Psoas muscle (tissue), 8 donors: ENCODE data around the gene CDS1. TPM values are rescaled to one million over a fixed set of nuclear protein-coding genes. Genes with fewer than 3 reads are reported as not detected.

ENCODE experiments used
- ATAC-seq, 4 donors: fragments of 200-7000 bp; cut with Tn5 transposase; one replicate each; pipeline ENCODE4 v1.9.1; 2020; ENCODE audit warnings: moderate library complexity in 3 of 4, mild to moderate bottlenecking in 2 of 4
- DNase-seq, 2 donors: peaks; one replicate each; pipeline ENCODE4 v3.0.0-alpha.2; 2020
- H3K27ac ChIP-seq: fragments of 200-600 bp; one replicate; pipeline ENCODE4 v1.8.0; 2022
- H3K27me3 ChIP-seq, 3 donors: fragments of 200-600 bp in 1 of 3; one replicate each; pipeline versions ENCODE4 v1.6.1 to v1.8.0; 2013 to 2022; ENCODE audit warnings: low read length in 2 of 3, mild to moderate bottlenecking in 2 of 3, moderate library complexity in 1 of 3; ENCODE audit not compliant: insufficient read depth in 3 of 3
- H3K36me3 ChIP-seq, 2 donors: fragments of 200-600 bp in 1 of 2; one replicate each; pipeline versions ENCODE4 v1.6.1 to v1.8.0; 2013 to 2022; ENCODE audit warnings: low read depth in 1 of 2, mild to moderate bottlenecking in 1 of 2, moderate library complexity in 1 of 2; ENCODE audit not compliant: insufficient read depth in 1 of 2
- H3K4me1 ChIP-seq: fragments of 200-600 bp; one replicate; pipeline ENCODE4 v1.8.0; 2022
- H3K4me3 ChIP-seq: fragments of 200-600 bp; one replicate; pipeline ENCODE4 v1.8.0; 2022; ENCODE audit warnings: mild to moderate bottlenecking
- H3K9me3 ChIP-seq: fragments of 200-600 bp; one replicate; pipeline ENCODE4 v1.8.0; 2022
- WGBS, 3 donors: extraction: QIAGEN DNeasy Blood & Tissue Kit; methylation state at CpG; one replicate each; pipeline versions ENCODE4 v1.1.6 to v1.1.7; 2013; 5-methylcytosine and 5-hydroxymethylcytosine counted together
- intact Hi-C, 2 donors: fragments of 100-400 bp; cut with DNase I; formaldehyde crosslinking; loops; one replicate each; pipeline versions ENCODE4 v1.11.0 to v1.14.2; 2022
- polyA plus RNA-seq, 3 donors: library from polyadenylated mRNA; stranded (reverse); fragments of 200-250 nt; gene quantifications; one replicate each; pipeline ENCODE4 v1.2.3, GENCODE V29; 2013
- total RNA-seq, 4 donors: library from RNA; stranded (reverse); fragmentation: NEBNext Ultra II Directional in 2 of 4; extraction: Animal tissue kit (Norgen Biotek cat#: 25700) in 2 of 4; gene quantifications; one replicate each; pipeline versions ENCODE4 v1.2.1 to v1.2.4, GENCODE V29; 2021 to 2023
- TF ChIP-seq, protein P1 (sequence below): fragments of 200-600 bp; IDR thresholded peaks from one replicate; pipeline ENCODE4 v1.8.0; 2022; ENCODE audit warnings: antibody characterized with exemption
- donor health status: healthy with polysubstance abuse.
- donor health status: DM: no; HTN: no; CAD: no; lungs with moderate emphysema.
- donor health status: Bipolar disorder and iron deficiency.
- donor health status: healthy.
- donor health status: DM: yes; HTN: yes; CAD: no.
- donor health status: DM: no; HTN: no; CAD: no.
- donor health status: DM: no; HTN: no; CAD: no.
- donor health status: DM: yes; HTN: yes; CAD: no.

CDS1 gene
- total and polyA plus RNA-seq, 7 donors, result 0.03 to 0.37 (median 0.04) TPM; not detected in 1

DNA sequence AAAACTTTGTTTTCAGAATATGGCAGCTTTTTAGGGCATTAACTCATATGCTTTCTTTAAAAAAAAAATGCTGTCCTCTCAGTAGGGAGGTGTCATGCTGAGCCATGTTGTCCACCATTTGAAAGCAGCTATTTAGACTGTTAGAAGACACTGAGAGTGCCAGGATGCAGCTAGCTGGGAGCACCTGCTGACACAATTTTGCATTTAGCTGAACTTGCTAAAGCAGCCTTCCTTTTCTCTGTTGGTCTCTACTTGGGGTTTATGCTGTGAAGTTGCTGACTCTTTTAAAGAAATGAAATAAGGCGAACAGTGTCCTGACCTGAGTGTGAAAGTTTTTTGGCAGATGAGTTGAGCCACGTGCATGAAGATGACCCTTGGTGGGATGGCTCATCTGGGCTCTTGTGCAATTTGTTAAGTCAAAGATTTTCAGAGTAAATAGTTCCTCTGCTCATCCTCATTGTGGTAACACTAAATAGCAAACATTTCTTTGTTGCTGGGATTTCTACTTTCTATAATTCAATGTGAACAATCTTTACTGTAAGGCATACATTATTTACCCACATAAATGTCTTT is 64.5 kb downstream of the CDS1 start:
- no peak for ATAC-seq

DNA sequence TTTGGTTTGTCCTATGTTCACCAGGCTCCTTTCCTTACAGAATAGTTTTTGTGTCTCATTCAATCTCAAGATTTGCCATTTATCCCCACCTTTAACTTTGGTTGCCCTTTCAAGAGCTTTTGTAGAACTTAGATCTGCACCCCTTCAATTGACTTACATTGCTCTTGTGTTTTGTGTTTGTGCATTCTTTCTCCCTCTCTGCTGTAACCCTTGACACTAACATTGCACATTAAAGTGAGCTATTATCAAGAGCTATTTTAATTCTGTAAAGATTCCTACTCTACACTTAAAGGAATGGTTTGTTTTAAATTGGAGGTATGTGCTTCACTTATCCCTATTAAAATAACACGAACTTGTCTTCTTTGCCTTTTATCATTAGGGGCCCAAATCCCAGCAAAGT is 65.3 kb downstream of the CDS1 start:
- Histone ChIP-seq H3K27ac (no peak overlapping the region), H3K36me3 (no peaks in the 10 kb centered on the region), H3K4me3 (no peak overlapping the region), H3K4me1 (no peaks in the 10 kb centered on the region), H3K27me3 (no peaks in the 10 kb centered on the region), H3K9me3 (no peaks in the 10 kb centered on the region)
- ATAC-seq, result no peak
- TF ChIP-seq, protein P1, sequence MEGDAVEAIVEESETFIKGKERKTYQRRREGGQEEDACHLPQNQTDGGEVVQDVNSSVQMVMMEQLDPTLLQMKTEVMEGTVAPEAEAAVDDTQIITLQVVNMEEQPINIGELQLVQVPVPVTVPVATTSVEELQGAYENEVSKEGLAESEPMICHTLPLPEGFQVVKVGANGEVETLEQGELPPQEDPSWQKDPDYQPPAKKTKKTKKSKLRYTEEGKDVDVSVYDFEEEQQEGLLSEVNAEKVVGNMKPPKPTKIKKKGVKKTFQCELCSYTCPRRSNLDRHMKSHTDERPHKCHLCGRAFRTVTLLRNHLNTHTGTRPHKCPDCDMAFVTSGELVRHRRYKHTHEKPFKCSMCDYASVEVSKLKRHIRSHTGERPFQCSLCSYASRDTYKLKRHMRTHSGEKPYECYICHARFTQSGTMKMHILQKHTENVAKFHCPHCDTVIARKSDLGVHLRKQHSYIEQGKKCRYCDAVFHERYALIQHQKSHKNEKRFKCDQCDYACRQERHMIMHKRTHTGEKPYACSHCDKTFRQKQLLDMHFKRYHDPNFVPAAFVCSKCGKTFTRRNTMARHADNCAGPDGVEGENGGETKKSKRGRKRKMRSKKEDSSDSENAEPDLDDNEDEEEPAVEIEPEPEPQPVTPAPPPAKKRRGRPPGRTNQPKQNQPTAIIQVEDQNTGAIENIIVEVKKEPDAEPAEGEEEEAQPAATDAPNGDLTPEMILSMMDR, result no peak
- 59 to 65% (median 60%) methylated on average over 1 of the region's 1 CpG for WGBS, 3 donors
- intact Hi-C loops, result no loop called here
- no peak for DNase-seq

More for the DNA sequence above, 64.5 kb downstream of the CDS1 start:
- H3K36me3 ChIP-seq, result no peaks in the 10 kb centered on the region
- H3K27me3 ChIP-seq, result no peaks in the 10 kb centered on the region
- no peak overlapping the region for H3K4me3 ChIP-seq
- H3K9me3 ChIP-seq, result no peaks in the 10 kb centered on the region
- H3K27ac ChIP-seq, result no peak overlapping the region
- intact Hi-C loops, result no loop called here
- no peaks in the 10 kb centered on the region for H3K4me1 ChIP-seq
- no peak for DNase-seq
- 54 to 55% (median 54%) methylated on average over 2 of the region's 2 CpGs for WGBS, 3 donors
- TF ChIP-seq, protein P1, result no peak

DNA sequence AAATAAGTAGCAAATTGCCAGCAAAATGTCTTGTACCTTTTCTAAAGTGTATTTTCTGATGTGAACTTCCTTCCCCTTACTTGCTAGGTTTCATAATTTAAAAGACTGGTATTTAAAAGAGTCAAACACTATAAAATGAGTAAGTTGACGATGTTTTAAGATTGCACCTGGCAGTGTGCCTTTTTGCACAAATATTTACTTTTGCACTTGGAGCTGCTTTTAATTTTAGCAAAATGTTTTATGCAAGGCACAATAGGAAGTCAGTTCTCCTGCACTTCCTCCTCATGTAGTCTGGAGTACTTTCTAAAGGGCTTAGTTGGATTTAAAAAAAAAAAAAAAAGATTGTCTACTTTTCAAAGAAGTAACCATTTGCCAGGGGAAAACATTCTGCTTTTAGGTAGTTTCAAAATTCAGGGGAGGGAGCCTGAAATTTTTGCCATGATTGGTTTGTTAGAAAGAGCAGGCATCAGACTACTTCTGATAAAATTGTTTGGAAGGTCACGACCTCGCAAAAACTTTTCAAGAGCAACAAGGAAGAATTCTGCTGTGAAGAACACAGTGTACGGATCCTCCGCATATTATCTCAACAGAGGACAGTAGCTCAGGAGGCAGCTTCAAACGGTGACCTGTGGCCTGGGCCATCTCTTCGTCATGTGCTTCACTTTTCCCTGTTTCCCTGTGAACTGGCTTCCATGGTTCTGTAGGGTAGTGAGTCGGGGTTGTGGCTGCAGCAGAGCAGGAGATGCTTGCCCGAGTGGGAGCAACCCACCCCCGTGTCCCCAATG is 66.1 kb downstream of the CDS1 start:
- H3K27ac ChIP-seq, result no peak overlapping the region
- 80 to 88% (median 85%) methylated on average over 10 of the region's 10 CpGs for WGBS, 3 donors
- no peak overlapping the region for H3K4me3 ChIP-seq
- no peaks in the 10 kb centered on the region for H3K4me1 ChIP-seq
- no peaks in the 10 kb centered on the region for H3K9me3 ChIP-seq
- ATAC-seq, result no peak
- H3K36me3 ChIP-seq, result no peaks in the 10 kb centered on the region
- TF ChIP-seq, protein P1, result no peak
- intact Hi-C loops, result no loop called here
- H3K27me3 ChIP-seq, result no peaks in the 10 kb centered on the region
- no peak for DNase-seq

DNA sequence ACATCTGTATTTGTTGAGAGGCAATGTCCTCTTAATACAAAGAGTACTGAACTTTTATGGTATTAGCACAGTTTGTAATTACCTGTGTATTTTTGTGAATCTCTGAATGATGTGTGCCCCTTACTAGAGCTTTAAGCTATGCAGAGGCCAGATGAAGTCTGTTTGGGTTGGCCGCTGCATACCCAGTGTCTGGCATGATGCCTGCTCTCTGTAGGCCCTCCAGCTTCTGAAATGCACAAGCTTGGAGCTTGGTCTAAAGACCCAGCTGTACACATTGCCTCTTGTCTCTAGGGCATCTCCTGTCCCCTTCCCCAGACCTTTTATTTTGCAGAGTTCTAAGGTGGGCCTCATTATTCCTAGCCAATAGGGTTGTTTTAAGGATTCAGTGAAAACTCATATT is 68.6 kb downstream of the CDS1 start:
- no peaks in the 10 kb centered on the region for H3K36me3 ChIP-seq
- DNase-seq, result no peak
- H3K27me3 ChIP-seq, result no peaks in the 10 kb centered on the region
- no peaks in the 10 kb centered on the region for H3K4me1 ChIP-seq
- WGBS, 3 donors, result 38 to 74% (median 73%) methylated on average over 1 of the region's 1 CpG
- TF ChIP-seq, protein P1, result no peak
- no peak for ATAC-seq
- no peaks in the 10 kb centered on the region for H3K9me3 ChIP-seq
- intact Hi-C loops, result no loop called here
- H3K27ac ChIP-seq, result no peak overlapping the region
- no peak overlapping the region for H3K4me3 ChIP-seq
